Measurements from ENCODE around the gene SDSL.

Gene SDSL

DNA sequence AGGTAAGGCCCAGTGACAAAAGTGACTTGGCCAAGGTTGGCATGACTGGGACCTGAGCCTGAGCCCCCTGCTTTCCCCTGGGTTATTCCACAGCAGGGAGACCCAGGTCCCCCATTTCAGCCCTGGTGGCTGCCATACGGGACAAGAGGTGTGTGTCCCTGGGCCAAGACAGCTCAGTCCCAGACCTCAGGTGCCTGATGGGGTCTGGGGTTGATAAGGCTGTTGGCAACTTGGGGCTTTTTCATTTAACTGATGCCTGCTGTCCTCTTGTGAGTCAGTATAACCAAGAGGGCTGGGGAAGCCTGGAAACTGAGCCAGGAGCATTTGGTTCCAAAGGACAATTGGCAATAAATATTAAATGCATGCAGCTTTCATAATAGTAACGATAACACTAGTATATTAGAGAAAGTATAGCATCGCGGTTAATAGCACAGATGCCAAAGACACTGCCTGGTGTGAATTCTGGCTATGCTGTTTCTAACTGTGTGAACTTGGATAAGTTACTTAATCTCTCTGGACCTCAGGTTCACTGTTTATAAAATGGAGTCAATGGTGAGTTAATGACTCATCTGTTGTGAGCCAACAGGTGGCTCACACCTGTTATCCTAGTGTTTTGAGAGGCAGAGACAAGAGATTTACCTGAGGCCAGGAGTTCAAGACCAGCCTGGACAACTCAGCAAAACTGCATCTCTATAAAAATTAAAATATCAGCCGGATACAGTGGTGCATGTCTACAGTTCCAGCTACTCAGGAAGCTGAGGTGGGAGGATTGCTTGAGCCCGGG lies 898 bp downstream of the SDSL start:
- DNase-seq, result no peak

DNA sequence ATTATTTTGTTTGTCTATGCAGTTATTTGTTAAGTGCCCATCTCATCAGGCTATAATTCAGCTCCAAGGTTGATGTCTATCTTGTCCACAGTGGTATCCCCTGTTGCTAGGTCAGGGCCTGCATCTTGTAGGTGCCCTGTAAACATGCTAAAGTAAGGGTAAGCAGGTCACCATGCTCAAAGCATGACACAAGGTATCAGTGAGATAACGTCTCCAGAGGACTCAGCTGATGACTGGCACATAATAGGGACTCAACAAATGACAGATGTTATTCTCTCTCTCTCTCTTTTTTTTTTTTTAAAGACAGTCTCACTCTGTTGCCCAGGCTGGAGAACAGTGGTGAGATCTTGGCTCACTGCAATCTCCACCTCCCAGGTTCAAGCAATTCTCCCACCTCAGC lies 2.3 kb downstream of the SDSL start:
- DNase-seq, result no peak

DNA sequence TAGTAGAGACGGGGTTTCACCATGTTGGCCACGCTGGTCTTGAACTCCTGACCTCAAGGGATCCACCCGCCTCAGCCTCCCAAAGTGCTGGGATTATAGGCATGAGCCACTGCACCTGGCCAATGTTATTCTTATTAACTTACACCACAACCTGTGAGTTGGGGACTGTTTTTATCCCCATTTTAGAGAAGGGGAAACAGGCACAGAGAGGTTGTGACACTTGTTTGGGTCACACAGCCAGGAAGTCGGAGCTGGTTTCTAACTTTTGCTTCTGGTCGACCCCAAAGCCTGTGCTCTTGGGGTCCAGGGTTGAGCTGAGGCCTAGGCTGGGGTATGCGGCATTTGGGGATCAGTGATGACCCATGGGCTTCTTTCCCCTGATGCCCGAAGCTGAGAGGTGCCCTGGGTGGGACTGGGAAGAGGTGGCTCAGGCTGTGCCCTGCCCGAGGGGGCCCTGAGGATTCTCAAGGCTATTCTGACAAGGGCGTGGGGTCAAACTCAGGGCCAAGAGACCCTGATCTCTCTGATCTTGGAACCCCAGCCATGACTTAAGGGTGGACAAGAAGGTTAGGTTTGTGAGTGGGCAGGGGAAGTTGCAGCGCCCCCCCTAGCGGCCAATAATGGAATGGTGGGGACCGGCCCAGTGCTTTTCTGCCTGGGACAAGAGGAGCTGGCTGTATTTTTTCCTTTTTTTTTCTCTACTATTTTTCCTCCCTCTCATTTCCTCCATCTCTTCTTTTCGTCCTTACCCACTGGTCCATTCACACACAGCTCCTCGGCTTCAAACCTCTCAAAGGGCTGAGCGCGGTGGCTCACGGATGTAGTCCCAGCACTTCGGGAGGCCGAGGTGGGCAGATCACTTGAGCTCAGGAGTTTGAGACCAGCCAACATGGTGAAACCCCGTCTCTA lies 3.0 kb downstream of the SDSL start:
- DNase-seq, result peak; percentile 44

DNA sequence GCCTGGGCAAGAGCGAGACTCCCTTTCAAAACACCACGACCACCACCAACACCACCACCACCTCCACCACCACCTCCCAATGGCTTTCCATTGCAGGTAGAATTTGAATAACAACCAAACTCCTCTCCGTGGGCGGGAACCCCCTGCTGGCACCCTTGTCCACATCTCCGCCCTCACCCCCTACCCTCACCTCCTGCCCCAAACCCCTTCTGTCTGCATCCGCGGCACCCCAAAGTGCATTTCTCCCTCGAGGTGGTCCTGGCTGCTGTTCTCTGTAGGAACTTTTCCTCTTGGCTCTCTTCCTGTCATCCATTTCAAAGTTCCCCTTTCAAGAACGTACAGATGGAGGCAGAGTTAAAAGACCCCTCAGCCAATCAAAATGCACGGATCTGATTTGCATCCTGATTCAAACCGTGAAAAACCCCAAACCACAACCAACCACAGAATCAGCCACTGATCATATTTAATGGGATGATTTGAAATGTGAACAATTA lies 3.8 kb downstream of the SDSL start:
- DNase-seq, result no peak

DNA sequence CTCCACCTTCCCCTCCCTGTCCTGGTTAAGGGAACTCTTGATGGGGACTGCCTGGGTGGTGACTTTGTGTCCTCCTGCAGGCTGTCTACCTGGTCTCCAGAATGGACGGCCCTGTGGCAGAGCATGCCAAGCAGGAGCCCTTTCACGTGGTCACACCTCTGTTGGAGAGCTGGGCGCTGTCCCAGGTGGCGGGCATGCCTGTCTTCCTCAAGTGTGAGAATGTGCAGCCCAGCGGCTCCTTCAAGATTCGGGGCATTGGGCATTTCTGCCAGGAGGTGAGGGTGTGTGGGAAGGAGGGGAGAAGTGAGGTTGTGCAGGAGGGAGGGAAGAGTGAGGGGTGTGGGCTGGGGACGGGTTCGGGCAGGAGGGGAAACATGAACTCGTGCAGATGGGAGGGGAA lies 5.7 kb downstream of the SDSL start:
- no peak for DNase-seq

DNA sequence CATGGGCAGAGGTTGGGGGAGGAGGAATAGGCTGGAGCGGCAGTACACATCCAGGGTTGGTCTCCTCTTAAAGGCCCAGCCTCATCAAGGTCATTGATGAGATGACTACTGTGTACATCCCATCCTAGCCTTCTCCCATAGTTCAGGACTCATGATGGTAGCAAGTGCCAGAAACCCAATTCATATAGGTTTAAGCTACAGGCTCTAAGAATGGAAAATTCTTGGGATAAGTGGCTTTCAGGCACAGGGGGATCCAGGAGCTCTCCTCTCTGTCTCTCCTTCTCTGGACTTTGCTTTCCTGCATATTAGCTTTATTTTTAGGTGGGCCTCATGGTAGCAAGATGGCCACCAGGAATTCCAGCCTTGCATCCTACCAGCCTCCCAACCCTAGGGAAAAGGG lies 6.3 kb downstream of the SDSL start:
- no peak for DNase-seq

DNA sequence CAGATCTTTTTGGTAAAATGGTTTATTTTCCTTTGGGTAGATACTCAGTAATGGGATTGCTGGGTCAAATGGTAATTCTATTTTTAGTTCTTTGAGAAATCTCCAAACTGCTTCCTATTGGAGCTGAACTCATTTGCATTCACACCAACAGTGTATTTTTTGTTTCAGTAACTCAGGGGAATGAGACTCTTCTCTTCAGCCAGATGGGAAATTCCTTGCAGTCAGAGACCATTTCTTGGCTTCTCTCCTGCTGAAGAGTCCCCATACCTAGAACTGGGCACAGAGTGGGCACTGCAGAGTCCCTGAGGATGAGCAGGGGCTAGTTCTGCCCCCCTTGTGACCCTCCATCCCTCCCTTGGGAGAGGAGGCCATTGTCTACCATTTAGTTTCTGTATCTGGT lies 10.8 kb downstream of the SDSL start:
- DNase-seq, result no peak

DNA sequence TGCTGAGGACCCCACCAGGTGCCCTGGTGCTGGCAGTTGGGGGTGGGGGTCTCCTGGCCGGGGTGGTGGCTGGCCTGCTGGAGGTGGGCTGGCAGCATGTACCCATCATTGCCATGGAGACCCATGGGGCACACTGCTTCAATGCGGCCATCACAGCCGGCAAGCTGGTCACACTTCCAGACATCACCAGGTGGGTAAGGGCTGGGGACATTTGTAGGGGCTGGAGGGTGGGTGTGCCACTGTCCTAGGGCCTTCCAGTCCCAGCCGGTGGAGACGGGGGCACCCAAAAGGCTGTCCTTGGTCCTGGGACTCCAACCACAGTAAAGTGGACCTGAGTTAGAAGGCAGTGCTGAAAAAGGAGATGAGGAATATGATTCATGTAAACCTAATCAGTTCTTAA lies 13.2 kb downstream of the SDSL start:
- DNase-seq, result no peak

DNA sequence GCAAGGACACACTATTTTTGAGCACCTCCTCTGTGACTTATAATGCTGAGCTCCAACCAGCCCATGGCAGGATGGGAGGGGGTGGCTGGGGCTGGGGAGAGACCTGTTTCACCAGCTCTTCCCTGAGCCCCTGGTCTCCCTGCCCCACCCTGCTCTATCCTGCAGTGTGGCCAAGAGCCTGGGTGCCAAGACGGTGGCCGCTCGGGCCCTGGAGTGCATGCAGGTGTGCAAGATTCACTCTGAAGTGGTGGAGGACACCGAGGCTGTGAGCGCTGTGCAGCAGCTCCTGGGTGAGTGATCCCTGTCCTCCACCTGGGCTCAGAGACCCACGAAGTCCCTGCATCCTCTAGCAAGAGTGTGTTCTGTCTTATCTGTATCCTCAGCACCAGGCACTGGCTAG lies 14.4 kb downstream of the SDSL start:
- DNase-seq, result no peak

DNA sequence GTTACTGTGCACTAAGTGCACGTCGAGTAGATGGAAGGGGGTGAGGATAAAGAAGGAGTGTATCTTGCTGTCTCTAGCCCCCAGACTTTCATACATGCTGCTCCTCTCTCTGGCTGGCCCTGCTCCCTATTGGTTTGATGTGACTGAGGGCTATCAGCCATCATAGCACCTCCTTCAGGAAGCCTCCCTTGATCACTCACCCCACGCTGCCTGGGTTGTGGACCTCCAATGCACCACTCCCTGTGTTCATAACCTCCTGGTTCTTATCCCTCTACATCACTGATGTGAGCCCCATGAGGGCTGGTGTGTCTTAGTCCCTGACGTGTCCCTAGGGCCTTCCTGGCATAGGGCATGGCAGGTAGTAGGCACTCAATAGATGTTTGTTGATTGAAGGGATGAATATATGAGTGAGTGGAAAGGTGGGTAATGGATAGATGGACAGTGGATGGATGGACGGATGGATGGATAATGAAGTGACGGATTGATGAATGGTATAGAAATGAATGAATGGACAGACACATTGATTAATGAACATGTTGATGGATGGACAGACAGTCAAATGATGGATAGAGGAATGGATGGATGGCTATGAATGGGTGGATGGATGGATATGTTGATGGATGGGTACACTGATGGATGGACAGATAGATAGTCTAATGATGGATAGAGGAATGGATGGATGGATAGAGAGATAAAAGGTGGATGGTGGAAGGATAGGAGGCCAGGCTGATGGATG lies 15.0 kb downstream of the SDSL start:
- DNase-seq, result no peak

DNA sequence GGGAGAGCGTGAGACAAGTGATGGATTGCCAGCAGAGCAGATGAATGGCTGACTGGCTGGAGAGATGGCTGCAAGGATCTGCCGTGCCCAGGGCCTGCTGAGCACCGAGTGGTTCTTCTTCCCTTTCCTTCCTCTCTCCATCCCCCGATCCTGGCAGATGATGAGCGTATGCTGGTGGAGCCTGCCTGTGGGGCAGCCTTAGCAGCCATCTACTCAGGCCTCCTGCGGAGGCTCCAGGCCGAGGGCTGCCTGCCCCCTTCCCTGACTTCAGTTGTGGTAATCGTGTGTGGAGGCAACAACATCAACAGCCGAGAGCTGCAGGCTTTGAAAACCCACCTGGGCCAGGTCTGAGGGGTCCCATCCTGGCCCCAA lies 15.5 kb downstream of the SDSL start:
- DNase-seq, result no peak

DNA sequence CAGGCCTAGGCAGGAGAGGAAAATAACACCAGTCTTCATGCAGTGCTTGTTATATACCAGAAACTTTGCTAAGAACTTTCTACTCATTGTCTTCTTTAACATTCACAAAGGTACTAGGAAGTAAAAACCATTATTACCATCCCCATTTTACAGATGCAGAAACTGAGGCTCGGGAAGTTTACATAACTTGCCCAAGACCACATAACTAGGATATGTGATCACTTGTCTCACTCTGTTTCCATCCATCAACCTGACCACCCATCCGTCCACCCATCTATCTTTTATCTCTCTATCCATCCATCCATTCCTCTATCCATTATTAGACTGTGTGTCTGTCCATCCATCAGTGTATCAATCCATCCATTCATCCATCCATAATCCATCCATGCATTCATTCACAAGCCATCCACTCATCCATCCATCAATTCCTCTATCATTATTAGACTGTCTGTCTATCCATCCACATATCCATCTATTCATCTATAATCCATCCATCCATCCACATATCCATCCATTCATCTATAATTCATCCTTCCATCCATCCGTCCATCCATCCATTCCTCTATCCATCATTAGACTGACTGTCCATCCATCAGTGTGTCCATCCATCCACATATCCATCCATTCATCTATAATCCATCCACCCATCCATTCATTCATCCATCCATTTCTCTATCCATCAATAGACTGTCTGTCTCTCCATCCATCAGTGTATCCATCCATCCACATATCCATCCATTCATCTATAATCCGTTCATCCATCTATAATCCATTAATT lies 16.5 kb downstream of the SDSL start:
- no peak for DNase-seq

DNA sequence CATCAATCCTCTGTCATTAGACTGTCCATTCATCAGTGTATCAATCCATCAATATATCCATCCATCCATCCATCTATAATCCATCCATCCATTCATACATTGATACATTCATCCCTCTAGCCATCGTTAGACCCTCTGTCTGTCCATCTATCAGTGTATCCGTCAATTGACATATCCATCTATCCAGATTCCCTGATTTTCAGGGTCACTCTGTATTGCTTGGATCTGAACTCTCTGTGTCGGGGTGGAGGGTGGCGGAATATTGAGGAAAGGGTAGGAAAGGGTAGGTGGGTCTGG lies 17.1 kb downstream of the SDSL start:
- no peak for DNase-seq

DNA sequence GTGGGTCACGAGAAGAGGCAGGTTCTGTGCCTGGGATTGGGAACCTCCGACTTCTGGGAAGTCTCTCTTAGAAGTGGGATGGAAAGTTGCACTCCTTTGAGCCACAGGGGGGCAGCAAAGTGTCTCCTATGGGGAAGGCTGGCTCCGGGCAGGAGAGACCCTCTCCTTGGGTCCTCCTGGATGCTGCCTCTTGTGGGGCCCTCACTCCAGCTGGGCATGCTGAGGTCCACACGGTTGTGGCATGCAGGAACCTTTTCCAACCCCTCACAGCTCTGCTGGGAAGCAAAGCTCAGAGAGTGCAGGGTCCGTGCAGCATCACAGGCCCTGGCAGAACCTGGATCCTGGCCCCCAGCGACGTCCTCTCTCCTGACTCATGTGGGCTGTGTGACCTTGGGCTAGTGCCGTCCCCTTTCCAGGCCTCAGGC lies 17.4 kb downstream of the SDSL start:
- DNase-seq, result peak; percentile 23

DNA sequence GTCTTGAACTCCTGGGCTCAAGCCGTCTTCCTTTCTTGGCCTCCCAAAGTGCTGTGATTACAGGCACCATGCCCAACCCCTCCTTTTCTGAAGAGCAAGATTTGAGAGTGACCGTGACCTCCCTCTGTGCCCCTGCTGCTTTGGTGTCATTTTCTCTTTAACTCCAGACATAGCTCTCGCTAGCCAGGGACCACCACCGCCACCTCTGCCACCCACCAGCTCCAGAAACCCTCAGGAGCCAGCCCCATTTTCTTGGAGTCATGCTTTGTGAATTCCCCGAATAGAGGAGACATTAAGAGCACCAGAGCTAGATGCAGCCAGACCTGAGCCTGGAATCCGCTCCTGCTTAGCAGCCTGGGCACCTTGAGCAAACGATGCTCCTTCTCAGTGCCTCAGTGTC lies 18.2 kb downstream of the SDSL start:
- no peak for DNase-seq

DNA sequence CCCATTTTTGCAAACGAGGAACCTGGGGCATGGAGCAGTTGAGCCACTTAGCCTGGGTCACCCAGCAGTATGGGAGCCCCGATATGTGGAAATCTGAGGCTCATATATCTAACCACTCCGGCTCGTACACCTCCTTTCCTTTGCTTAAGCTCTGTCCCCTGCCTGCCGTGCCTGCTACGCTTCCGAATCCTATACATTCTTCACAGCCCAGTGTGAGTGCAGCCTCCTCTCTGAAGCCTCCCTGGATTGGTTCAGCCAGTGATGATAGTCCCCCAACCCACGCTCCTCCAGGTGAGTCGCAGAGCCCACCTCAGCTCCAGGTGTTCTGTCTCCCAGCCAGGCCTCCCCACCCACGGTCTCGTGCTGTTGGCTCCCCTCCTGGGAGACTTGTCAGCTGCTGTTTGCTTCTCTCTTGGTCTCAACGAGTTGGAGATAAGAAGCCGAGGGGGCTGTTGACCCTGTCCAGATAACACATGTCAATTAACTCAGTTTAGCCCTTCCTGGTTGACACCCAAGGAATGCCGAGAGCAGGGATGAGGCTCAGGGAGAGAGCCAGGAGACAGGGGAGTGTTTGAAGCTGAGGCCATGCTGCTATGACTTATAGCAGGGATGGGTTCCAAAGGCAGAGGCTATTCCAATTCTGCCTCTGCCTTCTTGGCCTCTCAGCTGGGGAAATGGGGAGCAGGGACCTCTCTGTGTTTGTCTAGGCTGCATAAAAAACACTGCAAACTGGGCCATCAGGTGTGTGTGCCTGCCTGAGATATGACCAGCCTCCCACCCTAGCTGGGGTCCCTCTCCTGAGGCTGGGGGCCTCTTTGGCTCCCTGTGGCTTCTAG lies 19.0 kb downstream of the SDSL start:
- DNase-seq, result no peak

DNA sequence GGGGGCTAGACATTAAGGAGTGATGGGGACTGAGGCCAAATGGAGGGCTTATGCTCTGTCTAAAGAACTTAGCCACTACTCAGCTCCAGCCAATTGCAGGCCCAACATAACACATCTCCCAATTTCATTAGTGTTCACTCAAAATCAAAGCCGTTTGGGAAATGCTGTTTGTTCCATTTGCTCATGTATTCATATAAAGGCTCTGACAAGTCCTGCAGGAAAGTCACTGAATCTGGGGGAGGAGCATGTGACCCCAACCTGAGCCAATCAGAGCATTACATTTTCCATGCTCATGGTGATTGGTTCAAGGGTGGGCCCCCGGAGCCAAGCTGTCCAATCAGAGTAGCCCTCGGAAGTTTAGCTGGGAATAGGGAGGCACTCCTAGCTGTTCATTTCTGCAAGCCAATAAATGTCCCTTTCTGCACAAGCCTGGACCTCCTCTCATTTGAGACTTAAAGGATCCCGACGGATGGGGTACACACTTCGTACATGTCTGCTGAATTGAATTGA lies 20.9 kb downstream of the SDSL start:
- DNase-seq, result no peak

DNA sequence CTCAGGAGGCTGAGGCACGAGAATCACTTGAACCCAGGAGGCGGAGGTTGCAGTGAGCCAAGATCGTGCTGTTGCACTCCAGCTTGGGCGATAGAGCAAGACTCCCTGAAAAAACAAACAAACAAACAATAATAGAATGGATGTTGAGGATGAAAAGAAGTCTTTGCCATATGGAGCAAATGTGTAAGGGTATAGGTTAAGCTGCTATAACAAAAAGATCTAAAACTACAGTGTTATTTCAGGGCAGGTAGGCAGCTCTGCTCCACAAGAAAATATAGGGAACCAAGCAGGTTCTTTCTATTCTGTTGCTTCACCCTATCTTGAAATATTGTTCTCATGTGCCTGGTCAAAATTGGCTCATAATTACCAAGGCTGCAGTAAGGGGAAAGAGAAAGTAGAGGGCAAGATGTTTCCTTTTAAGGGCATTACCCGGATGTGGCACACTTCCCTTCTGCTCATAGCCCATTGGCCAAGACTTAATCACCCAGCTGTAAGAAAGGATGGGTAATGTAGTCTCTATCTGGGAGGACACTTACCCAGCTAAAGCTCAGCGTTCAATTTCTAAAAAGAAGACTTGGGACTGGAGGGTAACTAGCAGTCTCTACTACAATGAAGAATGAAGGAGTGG lies 23.5 kb downstream of the SDSL start:
- no peak for DNase-seq

DNA sequence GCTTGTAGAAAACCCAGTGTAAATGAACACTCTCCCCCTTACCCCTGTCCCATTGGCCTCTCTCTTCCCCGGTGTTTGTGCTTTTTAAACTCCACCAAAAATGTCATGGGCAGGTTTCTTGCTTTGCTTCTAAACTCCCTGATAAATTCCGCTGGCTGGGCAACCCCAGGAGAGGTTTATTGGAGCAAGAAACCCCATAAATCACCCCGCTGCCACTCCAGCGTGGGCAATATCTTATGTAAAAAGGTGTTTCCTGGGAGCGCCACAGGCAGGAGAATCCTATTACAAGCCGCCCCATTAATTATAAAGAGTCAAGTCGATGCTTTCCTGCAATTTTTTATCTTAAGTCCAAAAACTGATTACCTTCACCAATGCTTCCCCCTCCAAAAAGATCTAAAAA lies 26.7 kb downstream of the SDSL start:
- DNase-seq, result no peak

DNA sequence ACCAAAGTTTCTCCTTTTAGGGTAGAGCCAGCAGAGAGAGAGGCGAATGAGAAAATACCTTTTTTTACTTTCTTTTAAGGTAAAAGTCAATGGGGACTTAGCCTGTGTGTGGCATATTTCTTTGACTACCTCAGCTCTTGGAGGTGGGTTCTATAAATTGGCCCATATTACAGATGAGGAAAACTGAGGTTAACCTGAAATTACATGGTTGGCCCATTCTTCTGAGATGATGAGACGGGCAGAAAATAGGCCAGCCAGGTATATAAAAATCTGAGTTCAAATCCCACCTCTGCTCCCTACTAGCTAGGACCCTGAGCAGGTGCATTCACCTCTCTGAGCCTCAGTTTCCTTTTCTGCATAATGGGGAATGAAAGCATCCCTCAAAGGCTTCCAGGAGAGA lies 27.1 kb downstream of the SDSL start:
- DNase-seq, result no peak

DNA sequence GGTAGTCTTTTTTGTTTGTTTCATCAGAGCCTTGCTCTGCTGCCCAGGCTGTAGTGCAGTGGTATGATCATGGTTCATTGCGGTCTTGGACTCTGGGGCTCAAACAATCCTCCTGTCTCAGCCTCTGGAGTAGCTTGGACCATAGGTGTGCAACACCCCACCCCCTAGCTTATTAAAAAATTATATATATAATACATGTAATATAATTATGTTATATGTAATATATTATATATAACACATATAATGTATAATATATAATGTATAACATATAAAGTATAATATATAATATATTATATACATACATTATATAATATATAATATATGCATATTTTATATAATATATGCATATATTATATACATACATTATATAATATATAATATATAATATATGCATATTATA lies 27.7 kb downstream of the SDSL start:
- DNase-seq, result no peak
